KMS-11 (cell line): ENCODE results near the gene DELE1.
A peak's percentile ranks its signal among the peaks of the same experiment; 100 is the strongest.
"Not testable (repeated sequence)": the region's sequence is repeated elsewhere in the genome, so short reads cannot be mapped to it uniquely, and the experiment has no call there.

Experiments used
- H2AFZ ChIP-seq: fragments of 200-600 bp; sonication (generic); 2 replicates; pipeline ENCODE4 v1.6.1; 2016; ENCODE audit warnings: antibody characterized with exemption, mixed run types, low read depth
- H3K27ac ChIP-seq: fragments of 200-600 bp; sonication (generic); 2 replicates; pipeline ENCODE4 v1.6.1; 2016; ENCODE audit warnings: mild to moderate bottlenecking, mixed run types
- H3K27me3 ChIP-seq: fragments of 200-600 bp; sonication (generic); 2 replicates; pipeline ENCODE4 v1.6.1; 2017; ENCODE audit warnings: mild to moderate bottlenecking, low read depth, mixed run types, moderate library complexity; ENCODE audit not compliant: insufficient read depth
- H3K36me3 ChIP-seq: fragments of 200-600 bp; sonication (generic); 2 replicates; pipeline ENCODE4 v1.6.1; 2017; ENCODE audit warnings: mild to moderate bottlenecking, mixed run types; ENCODE audit not compliant: insufficient read depth
- H3K4me1 ChIP-seq: fragments of 200-600 bp; sonication (generic); 2 replicates; pipeline ENCODE4 v1.6.1; 2016; ENCODE audit warnings: mild to moderate bottlenecking, low read depth, mixed run types; ENCODE audit not compliant: poor library complexity, severe bottlenecking
- H3K4me2 ChIP-seq: fragments of 200-600 bp; sonication (generic); 2 replicates; pipeline ENCODE4 v1.7.0; 2016; ENCODE audit warnings: mild to moderate bottlenecking, mixed run types
- H3K4me3 ChIP-seq: fragments of 200-600 bp; sonication (generic); IDR thresholded peaks from 2 replicates; pipeline ENCODE4 v1.6.1; 2017; ENCODE audit warnings: low read depth, low read length, mixed read lengths; ENCODE audit not compliant: insufficient read depth
- H3K79me2 ChIP-seq: fragments of 200-600 bp; sonication (generic); 2 replicates; pipeline ENCODE4 v1.6.1; 2016; ENCODE audit warnings: low read depth, mixed run types; ENCODE audit not compliant: insufficient read depth
- H3K9ac ChIP-seq: fragments of 200-600 bp; sonication (generic); 2 replicates; pipeline ENCODE4 v1.6.1; 2016; ENCODE audit warnings: mild to moderate bottlenecking, mixed run types
- H4K20me1 ChIP-seq: fragments of 200-600 bp; sonication (generic); 2 replicates; pipeline ENCODE4 v1.6.1; 2016; ENCODE audit warnings: mild to moderate bottlenecking, mixed run types; ENCODE audit not compliant: insufficient read depth
- TF ChIP-seq, protein P1 (sequence below): fragments of 200-600 bp; sonication (generic); conservative IDR thresholded peaks from 2 replicates; pipeline ENCODE4 v1.6.1; 2017; ENCODE audit warnings: low read depth, mild to moderate bottlenecking, antibody characterized with exemption, low read length, moderate library complexity, mixed read lengths

The DELE1 gene

DNA sequence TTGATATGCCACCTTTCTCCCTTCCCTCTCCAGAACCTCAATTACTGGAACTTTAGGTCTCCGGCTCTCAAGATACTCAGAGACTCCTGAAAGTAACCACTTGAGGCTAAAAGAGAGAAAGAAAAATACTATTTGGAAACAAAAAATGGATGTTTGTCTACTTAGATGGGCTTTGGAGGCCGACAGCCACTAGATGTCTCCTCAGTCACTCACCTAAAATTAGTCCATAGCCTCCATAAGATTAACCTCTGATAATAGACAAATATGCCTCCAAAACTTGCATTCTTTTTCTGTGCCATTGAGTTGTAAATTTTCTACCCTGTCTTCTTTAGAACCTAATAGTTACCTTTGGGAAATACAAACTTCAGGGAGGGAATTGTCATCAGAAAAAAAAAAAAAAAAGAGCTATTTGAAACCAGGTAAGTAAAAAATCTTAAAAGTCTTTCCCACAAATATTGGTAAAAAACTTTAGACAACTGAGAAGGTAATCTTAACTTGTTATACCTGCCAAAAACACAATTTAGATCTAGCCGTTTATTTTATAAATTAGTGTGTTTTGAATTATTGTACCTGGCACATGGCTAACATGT is 34.3 kb upstream of the DELE1 start:
- Histone ChIP-seq H3K27ac (no peak overlapping the region), H3K27me3 (no peaks in the 10 kb centered on the region), H2AFZ (no peak overlapping the region), H3K4me3 (no peak overlapping the region), H3K79me2 (no peaks in the 10 kb centered on the region), H3K9ac (no peak overlapping the region), H3K4me2 (no peak overlapping the region), H3K36me3 (no peaks in the 10 kb centered on the region), H4K20me1 (no peaks in the 10 kb centered on the region), H3K4me1 (peaks cover 6% of the 10 kb centered on the region)
- TF ChIP-seq, protein P1, sequence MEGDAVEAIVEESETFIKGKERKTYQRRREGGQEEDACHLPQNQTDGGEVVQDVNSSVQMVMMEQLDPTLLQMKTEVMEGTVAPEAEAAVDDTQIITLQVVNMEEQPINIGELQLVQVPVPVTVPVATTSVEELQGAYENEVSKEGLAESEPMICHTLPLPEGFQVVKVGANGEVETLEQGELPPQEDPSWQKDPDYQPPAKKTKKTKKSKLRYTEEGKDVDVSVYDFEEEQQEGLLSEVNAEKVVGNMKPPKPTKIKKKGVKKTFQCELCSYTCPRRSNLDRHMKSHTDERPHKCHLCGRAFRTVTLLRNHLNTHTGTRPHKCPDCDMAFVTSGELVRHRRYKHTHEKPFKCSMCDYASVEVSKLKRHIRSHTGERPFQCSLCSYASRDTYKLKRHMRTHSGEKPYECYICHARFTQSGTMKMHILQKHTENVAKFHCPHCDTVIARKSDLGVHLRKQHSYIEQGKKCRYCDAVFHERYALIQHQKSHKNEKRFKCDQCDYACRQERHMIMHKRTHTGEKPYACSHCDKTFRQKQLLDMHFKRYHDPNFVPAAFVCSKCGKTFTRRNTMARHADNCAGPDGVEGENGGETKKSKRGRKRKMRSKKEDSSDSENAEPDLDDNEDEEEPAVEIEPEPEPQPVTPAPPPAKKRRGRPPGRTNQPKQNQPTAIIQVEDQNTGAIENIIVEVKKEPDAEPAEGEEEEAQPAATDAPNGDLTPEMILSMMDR = 0 out of 2 replicates have a peak, but pooled peaks have one; percentile 21

GRCh38 chr5:141890429-141890828 is 33.2 kb upstream of the DELE1 start:
- not testable (repeated sequence) for H3K27me3 ChIP-seq, H3K36me3 ChIP-seq, H4K20me1 ChIP-seq, H3K4me2 ChIP-seq, H3K4me3 ChIP-seq, H2AFZ ChIP-seq, H3K79me2 ChIP-seq, H3K4me1 ChIP-seq, H3K9ac ChIP-seq, H3K27ac ChIP-seq

GRCh38 chr5:141897425-141897824 is 26.2 kb upstream of the DELE1 start:
- Histone ChIP-seq H3K27ac (no peak overlapping the region), H3K36me3 (no peaks in the 10 kb centered on the region), H2AFZ (no peak overlapping the region), H4K20me1 (no peaks in the 10 kb centered on the region), H3K4me3 (no peak overlapping the region), H3K4me2 (no peak overlapping the region), H3K79me2 (no peaks in the 10 kb centered on the region), H3K27me3 (no peaks in the 10 kb centered on the region), H3K4me1 (no peaks in the 10 kb centered on the region), H3K9ac (no peak overlapping the region)
- TF ChIP-seq, protein P1 = no peak

GRCh38 chr5:141898448-141899049 is 25.1 kb upstream of the DELE1 start:
- Histone ChIP-seq H3K27me3 (no peaks in the 10 kb centered on the region), H3K4me1 (no peaks in the 10 kb centered on the region), H3K79me2 (no peaks in the 10 kb centered on the region), H3K36me3 (no peaks in the 10 kb centered on the region), H3K4me2 (no peak overlapping the region), H3K9ac (no peak overlapping the region), H3K4me3 (no peak overlapping the region), H2AFZ (no peak overlapping the region), H4K20me1 (no peaks in the 10 kb centered on the region), H3K27ac (no peak overlapping the region)
- TF ChIP-seq, protein P1 = no peak
